H1 (cell line): ENCODE data around the gene TSPAN33.

ENCODE experiments used
- EP300 ChIP-seq, 2 experiments: IDR thresholded peaks; 1 replicate in 1 of 2; 2 replicates in 1 of 2; pipeline ENCODE4 v1.6.1; 2011 to 2012; ENCODE audit warnings: low read depth in 2 of 2, low read length in 2 of 2, mild to moderate bottlenecking in 2 of 2, borderline replicate concordance in 1 of 2, inconsistent platforms in 1 of 2, moderate library complexity in 1 of 2
- POLR2AphosphoS5 ChIP-seq: IDR thresholded peaks from 2 replicates; pipeline ENCODE4 v1.6.1; 2011; ENCODE audit warnings: low read depth, low read length
- RAD21 ChIP-seq, 2 experiments: IDR thresholded peaks in 1 of 2; conservative IDR thresholded peaks in 1 of 2; 2 replicates each; pipeline ENCODE4 v1.6.1; 2011; ENCODE audit warnings: low read depth in 2 of 2, low read length in 2 of 2, improper control_type of control experiment in 1 of 2, inconsistent platforms in 1 of 2, mild to moderate bottlenecking in 1 of 2, moderate library complexity in 1 of 2
- TF ChIP-seq, protein P1 (sequence below), 3 experiments: IDR thresholded peaks; 1 replicate in 2 of 3; 2 replicates in 1 of 3; pipeline versions ENCODE4 v1.5.1 to v1.6.1; 2011; ENCODE audit warnings: low read length in 3 of 3, mild to moderate bottlenecking in 3 of 3, inconsistent platforms in 2 of 3, low read depth in 1 of 3, moderate library complexity in 1 of 3; ENCODE audit not compliant: insufficient read depth in 1 of 3; ENCODE audit errors: control extremely low read depth in 1 of 3

DNA sequence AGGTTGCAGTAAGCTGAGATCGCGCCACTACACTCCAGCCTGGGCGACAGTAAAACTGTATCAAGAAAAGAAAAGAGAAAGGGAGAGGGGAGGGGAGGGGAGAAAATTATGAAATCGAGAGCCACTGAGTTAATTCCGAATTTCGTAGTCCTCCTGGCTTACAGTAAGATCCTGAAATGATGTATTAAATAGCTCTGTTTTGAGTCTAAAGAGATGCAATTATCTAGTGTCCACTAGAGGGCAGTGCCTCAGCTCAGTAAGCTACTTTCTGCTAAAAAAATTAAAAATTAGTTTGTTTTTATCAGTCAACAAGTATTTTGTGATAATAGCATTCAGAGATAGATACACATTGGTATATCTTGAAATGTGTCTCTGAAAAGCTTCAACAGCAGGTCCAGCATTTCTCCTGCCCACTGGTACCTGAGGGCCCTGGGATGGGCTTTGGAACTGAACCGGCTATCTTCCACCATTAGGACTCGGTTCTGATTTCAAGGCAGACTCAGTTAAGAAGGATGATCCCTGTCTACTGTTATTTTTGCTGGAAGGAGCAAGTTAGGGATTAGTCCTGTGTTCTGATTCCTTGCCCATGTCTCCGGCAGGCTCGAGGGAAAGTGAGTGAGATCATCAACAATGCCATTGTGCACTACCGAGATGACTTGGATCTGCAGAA is 19.5 kb downstream of the TSPAN33 start:
- TF ChIP-seq, protein P1, sequence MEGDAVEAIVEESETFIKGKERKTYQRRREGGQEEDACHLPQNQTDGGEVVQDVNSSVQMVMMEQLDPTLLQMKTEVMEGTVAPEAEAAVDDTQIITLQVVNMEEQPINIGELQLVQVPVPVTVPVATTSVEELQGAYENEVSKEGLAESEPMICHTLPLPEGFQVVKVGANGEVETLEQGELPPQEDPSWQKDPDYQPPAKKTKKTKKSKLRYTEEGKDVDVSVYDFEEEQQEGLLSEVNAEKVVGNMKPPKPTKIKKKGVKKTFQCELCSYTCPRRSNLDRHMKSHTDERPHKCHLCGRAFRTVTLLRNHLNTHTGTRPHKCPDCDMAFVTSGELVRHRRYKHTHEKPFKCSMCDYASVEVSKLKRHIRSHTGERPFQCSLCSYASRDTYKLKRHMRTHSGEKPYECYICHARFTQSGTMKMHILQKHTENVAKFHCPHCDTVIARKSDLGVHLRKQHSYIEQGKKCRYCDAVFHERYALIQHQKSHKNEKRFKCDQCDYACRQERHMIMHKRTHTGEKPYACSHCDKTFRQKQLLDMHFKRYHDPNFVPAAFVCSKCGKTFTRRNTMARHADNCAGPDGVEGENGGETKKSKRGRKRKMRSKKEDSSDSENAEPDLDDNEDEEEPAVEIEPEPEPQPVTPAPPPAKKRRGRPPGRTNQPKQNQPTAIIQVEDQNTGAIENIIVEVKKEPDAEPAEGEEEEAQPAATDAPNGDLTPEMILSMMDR (IDR thresholded peaks at IDR 0.05; ENCODE audit: control extremely low read depth in 1 of 3, insufficient read depth in 1 of 3, low read depth in 1 of 3, low read length in 3 of 3): peak in 2 of 3 experiments; percentile 45 to 70; a peak in 2 of 4 replicates
- TF ChIP-seq POLR2AphosphoS5 (no peak), EP300 (IDR thresholded peaks at IDR 0.05; ENCODE audit: borderline replicate concordance in 1 of 2, low read depth in 2 of 2, low read length in 2 of 2) (no peak), RAD21 (IDR thresholded peaks at IDR 0.05 in 1 of 2, conservative IDR thresholded peaks at IDR 0.05 in 1 of 2; ENCODE audit: low read depth in 2 of 2, low read length in 2 of 2) (peak; percentile 48 to 52)
